DOHH2 (cell line): ENCODE results near the gene CLDN25.

Experiments
- H3F3A ChIP-seq: fragments of 200-600 bp; sonication (generic), shearing (Covaris generic); 2 replicates; pipeline ENCODE4 v1.6.0; 2016; ENCODE audit warnings: antibody characterized with exemption, mild to moderate bottlenecking; ENCODE audit not compliant: control insufficient read depth, insufficient read depth
- H3K27ac ChIP-seq: fragments of 200-600 bp; sonication (generic); 2 replicates; pipeline ENCODE4 v1.5.1; 2014; ENCODE audit warnings: low read depth, mild to moderate bottlenecking, low read length, moderate library complexity
- H3K27me3 ChIP-seq: fragments of 200-600 bp; sonication (generic); 2 replicates; pipeline ENCODE4 v1.6.1; 2014; ENCODE audit warnings: mild to moderate bottlenecking, low read length, mixed read lengths; ENCODE audit not compliant: control insufficient read depth
- H3K36me3 ChIP-seq: fragments of 200-600 bp; sonication (generic); 2 replicates; pipeline ENCODE4 v1.6.1; 2014; ENCODE audit warnings: mild to moderate bottlenecking, low read length, moderate library complexity, mixed read lengths; ENCODE audit not compliant: control insufficient read depth
- H3K4me1 ChIP-seq: fragments of 200-600 bp; sonication (generic); 2 replicates; pipeline ENCODE4 v1.6.1; 2014; ENCODE audit warnings: mild to moderate bottlenecking, low read length, mixed read lengths; ENCODE audit not compliant: control insufficient read depth
- H3K4me2 ChIP-seq: fragments of 200-600 bp; sonication (generic); 2 replicates; pipeline ENCODE4 v1.6.0; 2014; ENCODE audit warnings: mild to moderate bottlenecking, low read length, moderate library complexity
- H3K4me3 ChIP-seq: fragments of 200-600 bp; sonication (generic); 2 replicates; pipeline ENCODE4 v1.5.1; 2014; ENCODE audit warnings: mild to moderate bottlenecking, low read length, mixed read lengths
- H3K79me2 ChIP-seq: fragments of 200-600 bp; sonication (generic); 2 replicates; pipeline ENCODE4 v1.6.1; 2014; ENCODE audit warnings: mild to moderate bottlenecking, low read length, mixed read lengths; ENCODE audit not compliant: control insufficient read depth
- H3K9me2 ChIP-seq: fragments of 200-600 bp; sonication (generic); replicated peaks from 2 replicates; pipeline ENCODE4 v1.6.1; 2014; ENCODE audit warnings: mild to moderate bottlenecking, low read length, mixed read lengths; ENCODE audit not compliant: control insufficient read depth
- H3K9me3 ChIP-seq: fragments of 200-600 bp; sonication (generic); 2 replicates; pipeline ENCODE4 v1.6.1; 2014; ENCODE audit warnings: antibody characterized with exemption, low read length, mixed read lengths; ENCODE audit not compliant: control insufficient read depth, insufficient read depth
- H4K20me1 ChIP-seq: fragments of 200-600 bp; sonication (generic); 2 replicates; pipeline ENCODE4 v1.6.0; 2014; ENCODE audit warnings: low read depth, mild to moderate bottlenecking, antibody characterized with exemption, low read length, moderate library complexity; ENCODE audit not compliant: control insufficient read depth, insufficient read depth
- CTCF ChIP-seq: fragments of 200-600 bp; sonication (generic); IDR thresholded peaks from one replicate; pipeline ENCODE4 v1.5.1; 2014; ENCODE audit warnings: antibody characterized with exemption, mild to moderate bottlenecking, low read depth, low read length; ENCODE audit not compliant: poor library complexity, severe bottlenecking
- EZH2phosphoT487 ChIP-seq: fragments of 200-600 bp; sonication (generic); IDR thresholded peaks from 2 replicates; pipeline ENCODE4 v1.6.1; 2017; ENCODE audit warnings: borderline replicate concordance, mild to moderate bottlenecking, antibody characterized with exemption, low read length, moderate library complexity, mixed read lengths

Gene CLDN25

DNA sequence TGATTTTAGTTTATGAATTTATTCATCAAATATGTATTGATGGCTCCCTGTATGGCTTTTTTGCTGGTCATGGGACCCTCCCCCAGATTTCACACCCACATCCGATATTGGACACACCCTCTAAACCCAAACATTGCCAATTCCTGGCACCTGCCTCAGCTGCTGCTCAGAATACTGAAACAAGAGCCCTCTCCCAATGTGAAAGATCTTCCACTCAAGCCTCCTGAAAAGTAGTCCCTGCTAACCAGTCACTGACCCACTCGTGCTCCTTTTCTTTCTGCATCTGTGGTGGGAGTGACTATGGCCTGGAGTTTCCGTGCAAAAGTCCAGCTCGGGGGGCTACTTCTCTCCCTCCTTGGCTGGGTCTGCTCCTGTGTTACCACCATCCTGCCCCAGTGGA lies at the start of gene CLDN25:
TSS of gene CLDN25 (plus strand) at position 301 of the 400 bp plus-strand sequence. CDS start at position 301, 0 bp downstream.
- H4K20me1 ChIP-seq = no peaks in the 10 kb centered on the region
- TF ChIP-seq EZH2phosphoT487 (no peak), CTCF (no peak)
- no peaks in the 10 kb centered on the region for H3K36me3 ChIP-seq
- no peaks in the 10 kb centered on the region for H3K79me2 ChIP-seq
- peaks cover 3% of the 10 kb centered on the region for H3K4me1 ChIP-seq
- H3K4me2 ChIP-seq = no peak within 1 kb of the TSS
- H3K4me3 ChIP-seq = no peak within 1 kb of the TSS
- H3K9me2 ChIP-seq = no peaks in the 10 kb centered on the region
- H3K9me3 ChIP-seq = no peaks in the 10 kb centered on the region
- H3K27ac ChIP-seq = no peak within 1 kb of the TSS
- H3F3A ChIP-seq = no peaks in the 10 kb centered on the region
- H3K27me3 ChIP-seq = peaks cover 15% of the 10 kb centered on the region; the same call in 1 of the 2 replicates

DNA sequence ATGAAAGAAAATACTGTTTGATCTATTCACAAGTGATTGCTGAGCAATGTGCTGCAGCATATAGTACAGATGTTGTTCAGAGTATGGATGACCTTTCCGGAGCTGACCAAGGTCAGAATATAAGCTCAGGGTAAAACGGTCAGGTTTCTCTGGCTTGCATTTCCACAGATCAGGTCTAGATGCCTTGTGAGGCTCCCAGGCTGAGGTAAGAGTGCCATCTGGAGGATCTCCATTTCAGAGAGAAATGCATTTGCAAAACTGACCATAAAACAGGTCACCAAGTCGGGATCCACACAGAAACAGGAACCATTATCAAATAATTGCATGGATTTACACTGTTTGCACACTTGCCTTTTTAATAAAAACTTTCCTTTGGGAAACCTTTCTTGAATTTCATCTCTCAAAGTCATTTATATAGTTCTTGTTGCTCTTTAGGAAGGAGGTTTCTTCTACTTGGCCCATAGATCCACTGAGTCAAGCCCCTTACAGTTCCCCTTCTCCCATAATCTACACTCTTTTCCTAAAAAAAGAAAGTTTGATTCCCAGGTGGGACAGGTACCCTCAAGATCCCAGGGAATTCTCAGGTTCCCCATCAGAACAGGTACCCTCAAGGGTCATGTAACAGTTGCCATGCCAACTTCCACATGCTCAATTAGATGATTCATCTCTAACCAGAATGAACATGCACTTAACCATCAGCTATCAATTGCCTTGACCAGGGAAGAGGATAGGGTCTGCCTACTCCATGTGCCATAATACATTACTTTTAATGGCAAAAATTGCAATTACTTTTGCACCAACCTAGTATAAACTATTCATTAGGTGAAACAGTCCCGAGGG lies 48.5 kb upstream of the CLDN25 start:
- H3K27ac ChIP-seq = no peak overlapping the region
- no peaks in the 10 kb centered on the region for H3K9me3 ChIP-seq
- peaks cover 30% of the 10 kb centered on the region for H3K36me3 ChIP-seq

DNA sequence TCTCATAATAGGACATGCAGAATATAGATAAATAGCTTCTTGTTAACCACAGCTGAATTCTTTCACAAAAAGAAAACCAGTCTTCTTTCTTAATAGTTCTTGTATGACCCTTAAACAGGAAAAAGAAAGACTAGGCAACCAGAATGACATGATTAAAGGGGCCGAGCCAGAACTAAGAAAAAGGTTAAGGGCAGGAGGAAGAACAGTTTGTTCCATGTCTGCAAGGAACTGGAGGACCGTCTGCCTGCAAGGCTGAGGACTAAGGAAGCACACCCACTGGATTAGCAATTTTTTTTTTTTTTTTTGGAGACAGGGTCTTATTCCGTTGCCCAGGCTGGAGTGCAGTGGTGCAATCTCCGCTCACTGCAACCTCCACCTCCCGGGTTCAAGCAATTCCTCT lies 47.5 kb upstream of the CLDN25 start:
- Histone ChIP-seq H3K27ac (no peak overlapping the region), H3K36me3 (peaks cover 40% of the 10 kb centered on the region), H3F3A (no peaks in the 10 kb centered on the region), H3K27me3 (no peaks in the 10 kb centered on the region), H3K4me3 (no peak overlapping the region), H3K9me2 (no peaks in the 10 kb centered on the region), H3K79me2 (no peaks in the 10 kb centered on the region), H3K9me3 (no peaks in the 10 kb centered on the region), H4K20me1 (no peaks in the 10 kb centered on the region), H3K4me1 (no peaks in the 10 kb centered on the region), H3K4me2 (no peak overlapping the region)
- no peak for TF ChIP-seq CTCF
- TF ChIP-seq EZH2phosphoT487 = no peak

More for the DNA sequence above, 48.5 kb upstream of the CLDN25 start:
- Histone ChIP-seq H3K9me2 (no peaks in the 10 kb centered on the region), H4K20me1 (no peaks in the 10 kb centered on the region), H3F3A (no peaks in the 10 kb centered on the region), H3K4me2 (no peak overlapping the region), H3K4me1 (no peaks in the 10 kb centered on the region), H3K4me3 (no peak overlapping the region), H3K27me3 (no peaks in the 10 kb centered on the region), H3K79me2 (no peaks in the 10 kb centered on the region)
- TF ChIP-seq EZH2phosphoT487 (no peak), CTCF (peak; percentile 10)
